C4-2B (cell line): ENCODE results near the gene ASB6.

Experiments
- ZFX ChIP-seq: fragments of 450-650 bp; IDR thresholded peaks from 2 replicates; pipeline ENCODE4 v1.6.1; 2017
- TF ChIP-seq, protein P1 (sequence below): fragments of 450-650 bp; conservative IDR thresholded peaks from 2 replicates; pipeline ENCODE4 v1.5.1; 2017; ENCODE audit warnings: mild to moderate bottlenecking

DNA sequence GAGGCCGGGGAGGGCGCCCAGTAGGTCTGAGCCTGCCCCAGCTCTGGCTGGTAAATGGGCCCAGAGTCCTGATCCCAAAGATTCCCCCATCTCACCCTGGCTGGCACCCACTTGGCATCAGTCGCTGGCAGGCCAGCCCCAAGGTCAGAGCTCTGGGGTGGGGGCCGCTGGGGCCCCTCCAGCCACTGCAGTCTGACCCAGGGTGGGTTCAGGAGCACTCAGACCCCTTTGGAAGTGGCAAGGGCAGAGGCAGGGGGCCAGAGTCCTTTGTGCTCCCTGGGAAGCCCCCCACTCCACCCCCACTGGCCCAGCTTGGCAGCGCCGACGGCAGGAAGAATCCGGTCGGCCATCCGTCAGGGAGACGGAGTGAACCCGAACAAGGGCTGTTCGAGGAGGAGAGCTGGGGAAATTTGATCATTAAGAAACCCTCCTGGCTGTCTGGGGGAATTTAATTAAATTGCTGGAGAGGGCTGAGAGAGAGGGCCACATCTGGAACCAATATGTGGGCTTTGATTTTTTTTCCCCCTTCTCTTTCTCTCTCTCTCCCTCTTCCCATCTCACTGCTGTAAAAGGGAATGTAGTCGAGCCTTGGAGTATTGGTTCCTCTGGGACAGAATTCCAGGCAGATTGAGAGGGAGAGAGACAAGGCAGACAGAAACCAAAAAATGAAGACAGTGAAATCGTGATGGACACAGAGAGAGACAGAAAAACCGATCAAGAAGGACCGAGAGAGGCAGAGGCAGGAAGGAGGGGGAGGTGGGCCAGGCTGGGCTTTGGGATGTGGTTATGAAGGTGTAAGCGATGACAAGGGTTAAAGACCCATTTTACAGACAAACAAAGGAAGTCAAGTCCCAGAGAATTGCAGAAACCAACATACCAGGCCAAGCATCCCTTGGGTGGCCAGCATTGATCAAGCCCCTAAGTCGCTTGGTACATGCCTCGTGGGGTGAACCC, 8.1 kb upstream of the ASB6 start:
- TF ChIP-seq, protein P1, sequence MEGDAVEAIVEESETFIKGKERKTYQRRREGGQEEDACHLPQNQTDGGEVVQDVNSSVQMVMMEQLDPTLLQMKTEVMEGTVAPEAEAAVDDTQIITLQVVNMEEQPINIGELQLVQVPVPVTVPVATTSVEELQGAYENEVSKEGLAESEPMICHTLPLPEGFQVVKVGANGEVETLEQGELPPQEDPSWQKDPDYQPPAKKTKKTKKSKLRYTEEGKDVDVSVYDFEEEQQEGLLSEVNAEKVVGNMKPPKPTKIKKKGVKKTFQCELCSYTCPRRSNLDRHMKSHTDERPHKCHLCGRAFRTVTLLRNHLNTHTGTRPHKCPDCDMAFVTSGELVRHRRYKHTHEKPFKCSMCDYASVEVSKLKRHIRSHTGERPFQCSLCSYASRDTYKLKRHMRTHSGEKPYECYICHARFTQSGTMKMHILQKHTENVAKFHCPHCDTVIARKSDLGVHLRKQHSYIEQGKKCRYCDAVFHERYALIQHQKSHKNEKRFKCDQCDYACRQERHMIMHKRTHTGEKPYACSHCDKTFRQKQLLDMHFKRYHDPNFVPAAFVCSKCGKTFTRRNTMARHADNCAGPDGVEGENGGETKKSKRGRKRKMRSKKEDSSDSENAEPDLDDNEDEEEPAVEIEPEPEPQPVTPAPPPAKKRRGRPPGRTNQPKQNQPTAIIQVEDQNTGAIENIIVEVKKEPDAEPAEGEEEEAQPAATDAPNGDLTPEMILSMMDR = no peak
- no peak for TF ChIP-seq ZFX
